H1 (cell line): ENCODE results near the gene PSG2. TPM values are rescaled to one million over a fixed set of nuclear protein-coding genes. Genes with fewer than 3 reads are reported as not detected.
"Not testable (repeated sequence)": the region's sequence is repeated elsewhere in the genome, so short reads cannot be mapped to it uniquely, and the experiment has no call there.

ENCODE experiments used
- CTCF ChIA-PET: fragments of 300-600 bp; sonication (Branson Sonifier 250); formaldehyde crosslinking; loops from one replicate; lab custom pipeline; 2021; ENCODE audit not compliant: partially characterized antibody; lab: Charles Lee
- POLR2A ChIA-PET: fragments of 300-600 bp; sonication (Branson Sonifier 250); formaldehyde crosslinking; loops from one replicate; lab custom pipeline; 2021; ENCODE audit warnings: inconsistent platforms; ENCODE audit not compliant: partially characterized antibody; lab: Charles Lee
- DNase-seq, 2 experiments: peaks; one replicate each; pipeline versions ENCODE4 v3.0.0 to v3.0.0-alpha.2; 2010 to 2022; ENCODE audit warnings: low spot score in 2 of 2, low read depth in 1 of 2, mixed read lengths in 1 of 2
- FAIRE-seq: peaks from 2 replicates; lab custom pipeline; 2011; peaks lifted over from hg19 to GRCh38; lab: Jason Lieb, UNC
- H2AFZ ChIP-seq: 2 replicates; pipeline ENCODE4 v1.8.1; 2012; ENCODE audit warnings: low read length, inconsistent platforms
- H2AK5ac ChIP-seq: 2 replicates; pipeline ENCODE4 v1.6.1; 2013; ENCODE audit warnings: low read depth, low read length
- H2BK120ac ChIP-seq: replicated peaks from 2 replicates; pipeline ENCODE3; 2013; ENCODE audit warnings: low read depth, low read length, inconsistent platforms
- H2BK12ac ChIP-seq: 2 replicates; pipeline ENCODE4 v1.6.1; 2013; ENCODE audit warnings: low read depth, low read length
- H2BK15ac ChIP-seq: 2 replicates; pipeline ENCODE4 v1.6.1; 2013; ENCODE audit warnings: low read length
- H2BK20ac ChIP-seq: 2 replicates; pipeline ENCODE4 v1.6.1; 2013; ENCODE audit warnings: low read length
- H2BK5ac ChIP-seq: 2 replicates; pipeline ENCODE4 v1.6.1; 2013; ENCODE audit warnings: low read depth, low read length
- H3K14ac ChIP-seq: 2 replicates; pipeline ENCODE4 v1.6.1; 2013; ENCODE audit warnings: inconsistent platforms; ENCODE audit not compliant: insufficient read length
- H3K18ac ChIP-seq: 2 replicates; pipeline ENCODE4 v1.6.1; 2013; ENCODE audit warnings: low read length; ENCODE audit errors: extremely low read depth
- H3K23ac ChIP-seq: 2 replicates; pipeline ENCODE4 v1.6.1; 2013; ENCODE audit warnings: inconsistent platforms; ENCODE audit not compliant: insufficient read length
- H3K23me2 ChIP-seq: 2 replicates; pipeline ENCODE4 v1.6.1; 2013; ENCODE audit warnings: low read depth, low read length
- H3K27ac ChIP-seq: 2 replicates; pipeline ENCODE4 v1.6.1; 2011; ENCODE audit warnings: low read depth, low read length, inconsistent platforms
- H3K27me3 ChIP-seq, 4 experiments: replicated peaks in 1 of 4; 1 replicate in 1 of 4; 2 replicates in 3 of 4; pipeline versions ENCODE4 v1.6.1 to v1.8.1; 2011 to 2013; ENCODE audit warnings: low read length in 3 of 4, mild to moderate bottlenecking in 3 of 4, inconsistent platforms in 2 of 4, mixed read lengths in 2 of 4, moderate library complexity in 1 of 4; ENCODE audit not compliant: control insufficient read depth in 3 of 4, insufficient read depth in 3 of 4; ENCODE audit errors: extremely low read depth in 1 of 4
- H3K36me3 ChIP-seq, 4 experiments: 2 replicates each; pipeline versions ENCODE4 v1.6.1 to v1.8.1; 2011 to 2013; ENCODE audit warnings: mild to moderate bottlenecking in 4 of 4, low read length in 3 of 4, moderate library complexity in 2 of 4, control low read depth in 1 of 4, inconsistent platforms in 1 of 4; ENCODE audit not compliant: insufficient read depth in 4 of 4, control insufficient read depth in 2 of 4
- H3K4ac ChIP-seq: replicated peaks from 2 replicates; pipeline ENCODE3; 2013; ENCODE audit warnings: low read length, low read depth, mixed read lengths, inconsistent platforms; ENCODE audit not compliant: insufficient read length
- H3K4me1 ChIP-seq, 4 experiments: replicated peaks in 1 of 4; 1 replicate in 1 of 4; 2 replicates in 3 of 4; pipeline versions ENCODE4 v1.6.1 to v1.8.1; 2011 to 2013; ENCODE audit warnings: low read length in 3 of 4, inconsistent platforms in 2 of 4, mixed read lengths in 1 of 4; ENCODE audit not compliant: insufficient read depth in 4 of 4, control insufficient read depth in 3 of 4
- H3K4me2 ChIP-seq, 2 experiments: 2 replicates each; pipeline versions ENCODE4 v1.6.1 to v1.8.1; 2011 to 2013; ENCODE audit warnings: low read depth in 2 of 2, low read length in 2 of 2, control low read depth in 1 of 2, inconsistent platforms in 1 of 2, mild to moderate bottlenecking in 1 of 2; ENCODE audit not compliant: insufficient read depth in 1 of 2
- H3K4me3 ChIP-seq, 4 experiments: fragments of 200-600, 300-600 bp in 1 of 4; sonication (generic), shearing (Covaris generic), sonication (Bioruptor Twin) in 1 of 4; 2 replicates each; pipeline versions ENCODE4 v1.5.1 to v1.8.1; 2011 to 2016; ENCODE audit warnings: low read length in 4 of 4, low read depth in 3 of 4, control low read depth in 2 of 4, inconsistent platforms in 2 of 4, mild to moderate bottlenecking in 2 of 4, mixed read lengths in 1 of 4, moderate library complexity in 1 of 4; ENCODE audit not compliant: insufficient read depth in 2 of 4; ENCODE audit errors: extremely low read depth in 1 of 4
- H3K56ac ChIP-seq: replicated peaks from 2 replicates; pipeline ENCODE3; 2013; ENCODE audit warnings: low read depth, mild to moderate bottlenecking, mixed read lengths, low read length, inconsistent platforms; ENCODE audit not compliant: insufficient read length
- H3K79me1 ChIP-seq: 2 replicates; pipeline ENCODE4 v1.6.1; 2013; ENCODE audit warnings: low read depth, low read length, control low read depth
- H3K79me2 ChIP-seq, 2 experiments: 2 replicates each; pipeline versions ENCODE4 v1.6.1 to v1.8.1; 2012 to 2013; ENCODE audit warnings: low read length in 2 of 2, mild to moderate bottlenecking in 2 of 2, inconsistent platforms in 1 of 2; ENCODE audit not compliant: insufficient read depth in 2 of 2, control insufficient read depth in 1 of 2
- H3K9ac ChIP-seq, 4 experiments: replicated peaks in 1 of 4; 1 replicate in 1 of 4; 2 replicates in 3 of 4; pipeline versions ENCODE4 v1.6.1 to v1.8.1; 2011 to 2013; ENCODE audit warnings: low read depth in 3 of 4, low read length in 3 of 4, control low read depth in 2 of 4, mild to moderate bottlenecking in 2 of 4, moderate library complexity in 2 of 4, inconsistent platforms in 1 of 4; ENCODE audit errors: extremely low read depth in 1 of 4
- H3K9me3 ChIP-seq, 2 experiments: 2 replicates each; pipeline versions ENCODE4 v1.6.1 to v1.8.1; 2012 to 2013; ENCODE audit warnings: mild to moderate bottlenecking in 2 of 2, moderate library complexity in 2 of 2, control low read depth in 1 of 2, inconsistent platforms in 1 of 2, low read depth in 1 of 2, low read length in 1 of 2, mixed read lengths in 1 of 2; ENCODE audit not compliant: insufficient read depth in 2 of 2
- H4K20me1 ChIP-seq, 2 experiments: replicated peaks in 1 of 2; 2 replicates each; pipeline versions ENCODE3 to v1.8.1; 2011 to 2013; ENCODE audit warnings: inconsistent platforms in 2 of 2, low read length in 2 of 2, mild to moderate bottlenecking in 1 of 2; ENCODE audit not compliant: insufficient read depth in 2 of 2, control insufficient read depth in 1 of 2
- H4K5ac ChIP-seq: 2 replicates; pipeline ENCODE4 v1.6.1; 2013; ENCODE audit warnings: low read length, low read depth, mixed read lengths, inconsistent platforms; ENCODE audit not compliant: insufficient read length
- H4K8ac ChIP-seq: 2 replicates; pipeline ENCODE4 v1.8.0; 2013; ENCODE audit warnings: mild to moderate bottlenecking, moderate library complexity, low read length, inconsistent platforms; ENCODE audit not compliant: insufficient read depth; ENCODE audit errors: extremely low read depth
- H4K91ac ChIP-seq: replicated peaks from 2 replicates; pipeline ENCODE3; 2013; ENCODE audit warnings: low read length, mixed read lengths, inconsistent platforms; ENCODE audit not compliant: insufficient read length
- WGBS, 2 experiments: shearing (Covaris generic) in 1 of 2; methylation state at CpG; one replicate each; pipeline versions ENCODE4 v1.1.6 to v1.1.7; 2013 to 2015; ENCODE audit warnings: low lambda C conversion rate in 2 of 2, mixed read lengths in 2 of 2, inconsistent platforms in 1 of 2, low coverage in 1 of 2, missing lambda C conversion rate in 1 of 2; ENCODE audit not compliant: insufficient replicate concordance in 2 of 2, insufficient coverage in 1 of 2, insufficient read length in 1 of 2; ENCODE audit errors: extremely low coverage in 1 of 2, missing lambda C conversion rate in 1 of 2; 5-methylcytosine and 5-hydroxymethylcytosine counted together
- polyA plus RNA-seq, 7 experiments: library from polyadenylated mRNA; depleted of rRNA in 3 of 7; stranded (reverse) in 5 of 7; unstranded in 2 of 7; fragments of >200 nt in 5 of 7; fragments of 200-250 nt in 2 of 7; gene quantifications; 1 replicate in 5 of 7; 2 replicates in 1 of 7; 4 replicates in 1 of 7; pipeline versions ENCODE4 v1.2.1 to v1.2.3, GENCODE V29; 2011 to 2013; ENCODE audit warnings: missing spikeins in 2 of 7, mixed read lengths in 2 of 7
- total RNA-seq: library from RNA; stranded (reverse); fragmentation: NEBNext Ultra II Directional; extraction: Animal tissue kit (Norgen Biotek cat#: 25700); gene quantifications from 2 replicates; pipeline ENCODE4 v1.2.1, GENCODE V29; 2021

PSG2 gene
- total and polyA plus RNA-seq, 2 of the 8 experiments (the other 6 are each of a cell fraction or from before 2014, with no cell fraction given): not detected

DNA sequence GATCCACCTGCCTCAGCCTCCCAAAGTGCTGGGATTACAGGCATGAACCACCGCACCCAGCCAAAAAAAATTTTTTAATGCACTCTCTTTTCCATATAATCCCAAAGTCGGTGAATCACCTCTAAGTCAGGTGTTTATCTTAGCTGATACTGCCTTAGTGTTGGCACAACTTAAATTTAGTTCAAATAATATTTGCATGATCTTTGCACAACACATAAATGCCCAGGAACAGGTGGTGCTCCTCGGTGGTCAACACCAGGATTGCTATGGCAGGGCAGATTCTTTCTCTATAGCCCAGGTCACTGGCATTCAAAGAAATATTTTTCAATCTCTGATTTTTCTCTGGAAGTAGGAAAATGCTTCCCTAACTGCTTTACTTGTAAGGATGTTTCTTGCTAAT lies 33.9 kb upstream of the PSG2 start:
- H3K79me2 ChIP-seq, FAIRE-seq, H3K18ac ChIP-seq, H3K56ac ChIP-seq, H3K9ac ChIP-seq, H2AK5ac ChIP-seq, H3K23ac ChIP-seq, CTCF ChIA-PET, POLR2A ChIA-PET, H3K4me3 ChIP-seq, H4K20me1 ChIP-seq, H4K8ac ChIP-seq, H2BK20ac ChIP-seq, H3K79me1 ChIP-seq, DNase-seq, H4K91ac ChIP-seq, H3K36me3 ChIP-seq, H3K23me2 ChIP-seq, H4K5ac ChIP-seq, H3K4me2 ChIP-seq, H3K27me3 ChIP-seq, H2BK12ac ChIP-seq, H3K4me1 ChIP-seq, H2BK15ac ChIP-seq, H2BK5ac ChIP-seq, H3K4ac ChIP-seq, H2BK120ac ChIP-seq, H3K14ac ChIP-seq, H3K27ac ChIP-seq, H2AFZ ChIP-seq: not testable (repeated sequence)
- WGBS, 2 experiments: 77% methylated on average over 3 of the region's 3 CpGs; no CpG with 5 or more reads in 1 of the 2 experiments
- H3K9me3 ChIP-seq: peaks cover 19 to 30% of the 10 kb centered on the region in 2 experiments; a peak in 3 of 4 replicates

- H4K5ac ChIP-seq, H2AFZ ChIP-seq, H3K79me2 ChIP-seq, H4K91ac ChIP-seq, CTCF ChIA-PET, H3K4me1 ChIP-seq, POLR2A ChIA-PET, H2BK15ac ChIP-seq, H3K14ac ChIP-seq, H3K27ac ChIP-seq, H3K56ac ChIP-seq, DNase-seq, H3K4me3 ChIP-seq, H3K4me2 ChIP-seq, H4K20me1 ChIP-seq, H2BK5ac ChIP-seq, H2BK120ac ChIP-seq, H3K4ac ChIP-seq, FAIRE-seq, H3K23me2 ChIP-seq, H3K18ac ChIP-seq, H4K8ac ChIP-seq, H3K36me3 ChIP-seq, H3K79me1 ChIP-seq, H3K23ac ChIP-seq, H2AK5ac ChIP-seq, H3K27me3 ChIP-seq, H2BK12ac ChIP-seq, H2BK20ac ChIP-seq, H3K9ac ChIP-seq: not testable (repeated sequence)
- peaks cover 19 to 25% of the 10 kb centered on the region in 2 experiments; a peak in 3 of 4 replicates for H3K9me3 ChIP-seq
- 26% methylated on average over 1 of the region's 1 CpG; no CpG with 5 or more reads in 1 of the 2 experiments for WGBS, 2 experiments
Measured at GRCh38 chr19:43115548-43115947, 33.0 kb upstream of the PSG2 start.
